GM12878 (cell line): ENCODE data around the gene BET1. TPM values are rescaled to one million over a fixed set of nuclear protein-coding genes. Genes with fewer than 3 reads are reported as not detected.

Source experiments
- ATAC-seq: fragments of 200-7000 bp; cut with Tn5 transposase; 3 replicates; pipeline ENCODE4 v1.9.1; 2020; ENCODE audit warnings: mild to moderate bottlenecking, moderate library complexity
- BruUV-seq: library from RNA; stranded (reverse); fragments of 400-500 nt; replicated peaks from 2 replicates; lab custom pipeline; 2021; lab: Mats Ljungman, UMichigan
- CTCF ChIA-PET: fragments of 300-600 bp; sonication (Branson Sonifier 250); formaldehyde crosslinking; extraction: SDS; loops from one replicate; lab custom pipeline; 2021; ENCODE audit warnings: inconsistent platforms; lab: Yijun Ruan, JAX
- POLR2A ChIA-PET: fragments of 350-600 bp; formaldehyde crosslinking; extraction: SDS; loops from one replicate; lab custom pipeline; 2021; ENCODE audit warnings: inconsistent platforms; lab: Charles Lee
- RAD21 ChIA-PET: fragments of 300-600 bp; sonication (Branson Sonifier 250); formaldehyde crosslinking; loops from one replicate; lab custom pipeline; 2023; ENCODE audit warnings: antibody characterized with exemption; ENCODE audit not compliant: unreplicated experiment; lab: Charles Lee
- SMC1A ChIA-PET: fragments of 300-600 bp; sonication (Branson Sonifier 250); formaldehyde crosslinking; loops from one replicate; lab custom pipeline; 2023; ENCODE audit not compliant: unreplicated experiment, uncharacterized antibody; lab: Charles Lee
- DNase-seq: peaks from one replicate; pipeline ENCODE4 v3.0.0-alpha.2; 2011; ENCODE audit warnings: low read depth, low spot score
- FAIRE-seq: peaks from 3 replicates; lab custom pipeline; 2011; peaks lifted over from hg19 to GRCh38; lab: Jason Lieb, UNC
- H2AFZ ChIP-seq: 2 replicates; pipeline ENCODE4 v1.6.0; 2011; ENCODE audit warnings: low read depth, low read length, control low read depth; ENCODE audit not compliant: control insufficient read depth
- H3K27ac ChIP-seq: 2 replicates; pipeline ENCODE4 v1.5.1; 2011; ENCODE audit warnings: control low read depth; ENCODE audit not compliant: control insufficient read depth, insufficient read depth
- H3K27me3 ChIP-seq, 2 experiments: replicated peaks in 1 of 2; 2 replicates each; pipeline versions ENCODE4 v1.6.0 to v1.6.1; 2011; ENCODE audit warnings: low read length in 1 of 2; ENCODE audit not compliant: control insufficient read depth in 2 of 2, insufficient read depth in 2 of 2
- H3K36me3 ChIP-seq, 2 experiments: 2 replicates each; pipeline ENCODE4 v1.5.1; 2011; ENCODE audit warnings: low read length in 1 of 2; ENCODE audit not compliant: control insufficient read depth in 2 of 2, insufficient read depth in 2 of 2
- H3K4me1 ChIP-seq: 2 replicates; pipeline ENCODE4 v1.6.1; 2011; ENCODE audit warnings: mild to moderate bottlenecking, low read length, moderate library complexity, mixed read lengths; ENCODE audit not compliant: control insufficient read depth, insufficient read depth
- H3K4me2 ChIP-seq: 2 replicates; pipeline ENCODE4 v1.6.0; 2011; ENCODE audit warnings: control low read depth; ENCODE audit not compliant: control insufficient read depth, insufficient read depth
- H3K4me3 ChIP-seq: fragments of 200-600 bp; sonication (generic); 2 replicates; pipeline ENCODE4 v1.5.1; 2016
- H3K79me2 ChIP-seq: 2 replicates; pipeline ENCODE4 v1.6.0; 2011; ENCODE audit warnings: low read length; ENCODE audit not compliant: control insufficient read depth, insufficient read depth
- H3K9ac ChIP-seq: 2 replicates; pipeline ENCODE4 v1.8.0; 2011; ENCODE audit warnings: low read length, control low read depth, mixed read lengths; ENCODE audit not compliant: control insufficient read depth, insufficient read depth
- H3K9me3 ChIP-seq: replicated peaks from 3 replicates; pipeline ENCODE4 v1.5.1; 2011; ENCODE audit warnings: mild to moderate bottlenecking, low read length; ENCODE audit not compliant: control insufficient read depth, insufficient read depth
- H4K20me1 ChIP-seq: 2 replicates; pipeline ENCODE4 v1.6.0; 2011; ENCODE audit not compliant: control insufficient read depth, insufficient read depth
- BACH1 ChIP-seq: fragments of 450-650 bp; IDR thresholded peaks from 2 replicates; pipeline ENCODE4 v1.6.1; 2017; ENCODE audit warnings: mild to moderate bottlenecking, borderline replicate concordance
- CBX3 ChIP-seq: fragments of 200-600 bp; sonication (generic); IDR thresholded peaks from 2 replicates; pipeline ENCODE4 v1.6.1; 2016; ENCODE audit warnings: low read depth, borderline replicate concordance
- CBX5 ChIP-seq: sonication (generic); IDR thresholded peaks from 2 replicates; pipeline ENCODE4 v1.6.1; 2016; ENCODE audit warnings: low read depth, moderate library complexity, mild to moderate bottlenecking, inconsistent platforms
- ESRRA ChIP-seq: IDR thresholded peaks from 2 replicates; pipeline ENCODE4 v1.6.1; 2012; ENCODE audit warnings: mild to moderate bottlenecking, low read length, improper control_type of control experiment
- FOXK2 ChIP-seq: fragments of 450-650 bp; IDR thresholded peaks from 2 replicates; pipeline ENCODE4 v1.6.1; 2017; ENCODE audit warnings: mild to moderate bottlenecking, moderate library complexity
- MTA2 ChIP-seq: fragments of 450-650 bp; IDR thresholded peaks from 2 replicates; pipeline ENCODE4 v1.6.1; 2016; ENCODE audit warnings: low read depth, mild to moderate bottlenecking, moderate library complexity
- NR2F1 ChIP-seq: fragments of 450-650 bp; conservative IDR thresholded peaks from 2 replicates; pipeline ENCODE4 v1.6.1; 2017; ENCODE audit warnings: mild to moderate bottlenecking
- RELA ChIP-seq: fragments of 450-650 bp; IDR thresholded peaks from 2 replicates; pipeline ENCODE4 v1.8.0; 2014; ENCODE audit warnings: borderline replicate concordance; ENCODE audit not compliant: partially characterized antibody
- WRNIP1 ChIP-seq: IDR thresholded peaks from 2 replicates; pipeline ENCODE4 v1.6.1; 2011; ENCODE audit warnings: low read depth, low read length, improper control_type of control experiment, borderline replicate concordance
- YY1 ChIP-seq: IDR thresholded peaks from 2 replicates; pipeline ENCODE4 v1.6.1; 2011; ENCODE audit warnings: low read depth, mild to moderate bottlenecking, low read length
- ZNF207 ChIP-seq: fragments of 450-650 bp; IDR thresholded peaks from 2 replicates; pipeline ENCODE4 v1.6.1; 2014; ENCODE audit warnings: antibody characterized with exemption, mild to moderate bottlenecking, borderline replicate concordance
- WGBS: methylation state at CpG from one replicate; pipeline ENCODE4 v1.1.6; 2016; ENCODE audit warnings: low lambda C conversion rate; ENCODE audit not compliant: insufficient replicate concordance, insufficient coverage; ENCODE audit errors: missing lambda C conversion rate; 5-methylcytosine and 5-hydroxymethylcytosine counted together
- in situ Hi-C: fragments of 300-500 bp; cut with MboI; formaldehyde crosslinking; loops from 9 replicates; pipeline ENCODE4 v1.14.3; 2018; ENCODE audit warnings: mixed read lengths
- intact Hi-C: fragments of 100-400 bp; cut with micrococcal nuclease; formaldehyde crosslinking; loops from one replicate; pipeline ENCODE4 v1.14.2; 2022; ENCODE audit not compliant: unreplicated experiment
- polyA plus RNA-seq, 11 experiments: library from polyadenylated mRNA; depleted of rRNA in 4 of 11; unstranded in 6 of 11; stranded (reverse) in 5 of 11; fragments of >200 nt; fragmentation: Nextera tagmentation in 4 of 11; fragmentation: Illumina TruSeq in 1 of 11; extraction: Ambion mirVana in 4 of 11; extraction: Trizol in 1 of 11; gene quantifications; 1 replicate in 1 of 11; 2 replicates in 10 of 11; pipeline versions ENCODE4 v1.2.1 to v1.2.3, GENCODE V29; 2011 to 2016; ENCODE audit warnings: inconsistent platforms in 2 of 11, missing spikeins in 2 of 11, low read depth in 1 of 11
- total RNA-seq, 4 experiments: library from RNA; depleted of rRNA in 3 of 4; stranded (reverse); fragments of >200 nt in 3 of 4; fragmentation: Illumina TruSeq in 1 of 4; extraction: Trizol in 1 of 4; gene quantifications; 2 replicates each; pipeline versions ENCODE4 v1.2.1 to v1.2.3, GENCODE V29; 2013 to 2021
- TF ChIP-seq, protein P1 (sequence below): IDR thresholded peaks from 2 replicates; pipeline ENCODE4 v1.6.1; 2012; ENCODE audit warnings: low read depth, low read length, improper control_type of control experiment
- TF ChIP-seq, protein P2 (sequence below): fragments of 450-650 bp; IDR thresholded peaks from 2 replicates; pipeline ENCODE4 v1.6.1; 2017; ENCODE audit warnings: antibody characterized with exemption, mild to moderate bottlenecking, moderate library complexity
- TF ChIP-seq, protein P3 (sequence below): IDR thresholded peaks from 2 replicates; pipeline ENCODE4 v1.6.1; 2011; ENCODE audit warnings: borderline replicate concordance, low read depth, mild to moderate bottlenecking, moderate library complexity, low read length; ENCODE audit not compliant: insufficient read depth, poor library complexity, severe bottlenecking

The BET1 gene
- total and polyA plus RNA-seq, 10 of the 15 experiments (the other 5 are each of a cell fraction or from before 2014, with no cell fraction given), result 12.5 to 99.5 (median 28.4) TPM

DNA sequence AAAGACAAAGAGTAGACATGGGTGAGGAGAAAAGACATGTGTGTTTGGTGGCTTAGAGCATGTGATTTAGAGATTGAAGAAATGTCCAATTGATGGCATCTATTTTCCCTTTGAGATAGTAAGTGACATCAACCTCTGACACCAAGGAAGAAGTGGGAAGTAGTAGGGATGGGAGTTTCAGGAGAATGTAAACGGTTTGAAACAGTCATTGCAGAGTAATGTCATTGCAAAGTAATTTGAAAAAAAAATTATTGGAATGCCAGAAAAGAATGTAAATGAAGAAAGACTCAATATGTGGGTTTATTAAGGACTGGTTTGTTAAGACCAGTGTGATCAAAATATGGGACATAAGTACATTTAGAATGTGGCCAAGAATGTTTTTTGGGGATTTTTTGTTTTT lies 56.0 kb downstream of the BET1 start:
- Histone ChIP-seq H2AFZ (no peak overlapping the region), H3K36me3 (no peaks in the 10 kb centered on the region), H3K4me2 (no peak overlapping the region), H3K79me2 (no peaks in the 10 kb centered on the region), H3K4me1 (no peaks in the 10 kb centered on the region), H3K4me3 (no peak overlapping the region), H3K9me3 (no peaks in the 10 kb centered on the region), H4K20me1 (no peaks in the 10 kb centered on the region), H3K27me3 (no peaks in the 10 kb centered on the region), H3K27ac (no peak overlapping the region), H3K9ac (no peak overlapping the region)
- POLR2A ChIA-PET, result no interaction called here
- SMC1A ChIA-PET, result interaction anchor here (1.1 kb wide), 1 partner anchor 9 kb away, joined by 4 read pairs; no protein-coding TSS in a partner anchor
- BruUV-seq, result no TSS peak
- FAIRE-seq (no peak), DNase-seq (no peak), ATAC-seq (no peak)
- in situ Hi-C loops (no loop called here), intact Hi-C loops (no loop called here)
- TF ChIP-seq CBX5, result no peak
- no peak for TF ChIP-seq CBX3
- TF ChIP-seq ZNF207, result no peak
- no peak for TF ChIP-seq WRNIP1
- TF ChIP-seq RELA, result no peak
- no peak for TF ChIP-seq BACH1
- TF ChIP-seq NR2F1, result no peak
- TF ChIP-seq ESRRA, result no peak
- TF ChIP-seq, protein P1, sequence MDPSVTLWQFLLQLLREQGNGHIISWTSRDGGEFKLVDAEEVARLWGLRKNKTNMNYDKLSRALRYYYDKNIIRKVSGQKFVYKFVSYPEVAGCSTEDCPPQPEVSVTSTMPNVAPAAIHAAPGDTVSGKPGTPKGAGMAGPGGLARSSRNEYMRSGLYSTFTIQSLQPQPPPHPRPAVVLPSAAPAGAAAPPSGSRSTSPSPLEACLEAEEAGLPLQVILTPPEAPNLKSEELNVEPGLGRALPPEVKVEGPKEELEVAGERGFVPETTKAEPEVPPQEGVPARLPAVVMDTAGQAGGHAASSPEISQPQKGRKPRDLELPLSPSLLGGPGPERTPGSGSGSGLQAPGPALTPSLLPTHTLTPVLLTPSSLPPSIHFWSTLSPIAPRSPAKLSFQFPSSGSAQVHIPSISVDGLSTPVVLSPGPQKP, result no peak
- no peak for TF ChIP-seq MTA2
- TF ChIP-seq YY1, result no peak
- TF ChIP-seq, protein P2, sequence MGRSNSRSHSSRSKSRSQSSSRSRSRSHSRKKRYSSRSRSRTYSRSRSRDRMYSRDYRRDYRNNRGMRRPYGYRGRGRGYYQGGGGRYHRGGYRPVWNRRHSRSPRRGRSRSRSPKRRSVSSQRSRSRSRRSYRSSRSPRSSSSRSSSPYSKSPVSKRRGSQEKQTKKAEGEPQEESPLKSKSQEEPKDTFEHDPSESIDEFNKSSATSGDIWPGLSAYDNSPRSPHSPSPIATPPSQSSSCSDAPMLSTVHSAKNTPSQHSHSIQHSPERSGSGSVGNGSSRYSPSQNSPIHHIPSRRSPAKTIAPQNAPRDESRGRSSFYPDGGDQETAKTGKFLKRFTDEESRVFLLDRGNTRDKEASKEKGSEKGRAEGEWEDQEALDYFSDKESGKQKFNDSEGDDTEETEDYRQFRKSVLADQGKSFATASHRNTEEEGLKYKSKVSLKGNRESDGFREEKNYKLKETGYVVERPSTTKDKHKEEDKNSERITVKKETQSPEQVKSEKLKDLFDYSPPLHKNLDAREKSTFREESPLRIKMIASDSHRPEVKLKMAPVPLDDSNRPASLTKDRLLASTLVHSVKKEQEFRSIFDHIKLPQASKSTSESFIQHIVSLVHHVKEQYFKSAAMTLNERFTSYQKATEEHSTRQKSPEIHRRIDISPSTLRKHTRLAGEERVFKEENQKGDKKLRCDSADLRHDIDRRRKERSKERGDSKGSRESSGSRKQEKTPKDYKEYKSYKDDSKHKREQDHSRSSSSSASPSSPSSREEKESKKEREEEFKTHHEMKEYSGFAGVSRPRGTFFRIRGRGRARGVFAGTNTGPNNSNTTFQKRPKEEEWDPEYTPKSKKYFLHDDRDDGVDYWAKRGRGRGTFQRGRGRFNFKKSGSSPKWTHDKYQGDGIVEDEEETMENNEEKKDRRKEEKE, result no peak
- TF ChIP-seq, protein P3, sequence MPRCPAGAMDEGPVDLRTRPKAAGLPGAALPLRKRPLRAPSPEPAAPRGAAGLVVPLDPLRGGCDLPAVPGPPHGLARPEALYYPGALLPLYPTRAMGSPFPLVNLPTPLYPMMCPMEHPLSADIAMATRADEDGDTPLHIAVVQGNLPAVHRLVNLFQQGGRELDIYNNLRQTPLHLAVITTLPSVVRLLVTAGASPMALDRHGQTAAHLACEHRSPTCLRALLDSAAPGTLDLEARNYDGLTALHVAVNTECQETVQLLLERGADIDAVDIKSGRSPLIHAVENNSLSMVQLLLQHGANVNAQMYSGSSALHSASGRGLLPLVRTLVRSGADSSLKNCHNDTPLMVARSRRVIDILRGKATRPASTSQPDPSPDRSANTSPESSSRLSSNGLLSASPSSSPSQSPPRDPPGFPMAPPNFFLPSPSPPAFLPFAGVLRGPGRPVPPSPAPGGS, result no peak
- no peak for TF ChIP-seq FOXK2
- WGBS, result 4% methylated on average over 1 of the region's 1 CpG
- RAD21 ChIA-PET, result interaction anchor here (1.2 kb wide), 1 partner anchor 13 kb away, joined by 3 read pairs; no protein-coding TSS in a partner anchor
- CTCF ChIA-PET, result interaction anchor here (0.7 to 1.5 kb wide), 2 partner anchors 46 to 275 kb away, joined by 3 read pairs; no protein-coding TSS in a partner anchor
